Measurements from ENCODE around the gene PPP3CB. TPM values are rescaled to one million over a fixed set of nuclear protein-coding genes. Genes with fewer than 3 reads are reported as not detected.

Gene PPP3CB
- total and polyA plus RNA-seq, 2 experiments from 2014 or later = 17.9 to 38.5 TPM

- DNase-seq (ENCODE audit: low spot score) (no peak), ATAC-seq (no peak)
- Histone ChIP-seq H3K4me3 (no peak overlapping the region), H3F3A (replicated peaks; ENCODE audit: low read depth) (no peaks in the 10 kb centered on the region), H3K4me1 (ENCODE audit: insufficient read depth) (peaks cover 19% of the 10 kb centered on the region), H4K20me1 (replicated peaks; ENCODE audit: insufficient read depth) (no peaks in the 10 kb centered on the region), H2AFZ (no peak overlapping the region), H3K36me3 (ENCODE audit: insufficient read depth) (no peaks in the 10 kb centered on the region), H3K27ac (ENCODE audit: low read depth) (no peak overlapping the region), H3K9me2 (ENCODE audit: insufficient read depth) (no peaks in the 10 kb centered on the region), H3K79me2 (replicated peaks; ENCODE audit: insufficient read depth) (no peaks in the 10 kb centered on the region), H3K27me3 (ENCODE audit: insufficient read depth) (no peaks in the 10 kb centered on the region), H3K4me2 (no peak overlapping the region)
- no peak overlapping the region for H3K4me3 Mint-ChIP-seq
- TF ChIP-seq ZNF114 (CRISPR knock-in tag; IDR thresholded peaks at IDR 0.05) (no peak), EZH2phosphoT487 (IDR thresholded peaks at IDR 0.05; ENCODE audit: unreplicated experiment) (no peak), ETS1 (IDR thresholded peaks at IDR 0.05) (no peak), JUNB (IDR thresholded peaks at IDR 0.05; ENCODE audit: unreplicated experiment) (no peak), EZH2 (IDR thresholded peaks at IDR 0.05; ENCODE audit: low read depth, unreplicated experiment) (no peak), ZNF331 (CRISPR knock-in tag; IDR thresholded peaks at IDR 0.05; ENCODE audit: low read depth) (no peak), NANOG (IDR thresholded peaks at IDR 0.05; ENCODE audit: borderline replicate concordance) (no peak), POLR2AphosphoS5 (IDR thresholded peaks at IDR 0.05; ENCODE audit: low read depth) (no peak), REST (IDR thresholded peaks at IDR 0.05; ENCODE audit: unreplicated experiment) (no peak), CTCF (conservative IDR thresholded peaks at IDR 0.05; ENCODE audit: low read depth in 2 of 2) (no peak), CREB1 (CRISPR knock-in tag; IDR thresholded peaks at IDR 0.05; ENCODE audit: low read depth) (no peak), ZNF462 (CRISPR knock-in tag; IDR thresholded peaks at IDR 0.05) (no peak)
- H3K27me3 Mint-ChIP-seq (ENCODE audit: insufficient read depth, low read depth, poor library complexity) = peaks cover 5% of the 10 kb centered on the region
- peaks cover 20% of the 10 kb centered on the region for H3K4me1 Mint-ChIP-seq
- H3K9me3 Mint-ChIP-seq = no peaks in the 10 kb centered on the region
- H3K36me3 Mint-ChIP-seq (ENCODE audit: low read depth) = peaks cover 13% of the 10 kb centered on the region
- no peak overlapping the region for H3K27ac Mint-ChIP-seq
Observed at GRCh38 chr10:73509695-73510094, 13.9 kb upstream of the PPP3CB start.

Measured in GM23338 (cell line).